DMS53 (cell line): ENCODE data around the gene KCP.

ENCODE experiments used
- DNase-seq: peaks from one replicate; lab custom pipeline; 2025; lab: John Stamatoyannopoulos, UW

KCP gene

GRCh38 chr7:128840326-128841170 is 70.0 kb downstream of the KCP start:
- no peak for DNase-seq

GRCh38 chr7:128839751-128840177 is 70.7 kb downstream of the KCP start:
- no peak for DNase-seq

DNA sequence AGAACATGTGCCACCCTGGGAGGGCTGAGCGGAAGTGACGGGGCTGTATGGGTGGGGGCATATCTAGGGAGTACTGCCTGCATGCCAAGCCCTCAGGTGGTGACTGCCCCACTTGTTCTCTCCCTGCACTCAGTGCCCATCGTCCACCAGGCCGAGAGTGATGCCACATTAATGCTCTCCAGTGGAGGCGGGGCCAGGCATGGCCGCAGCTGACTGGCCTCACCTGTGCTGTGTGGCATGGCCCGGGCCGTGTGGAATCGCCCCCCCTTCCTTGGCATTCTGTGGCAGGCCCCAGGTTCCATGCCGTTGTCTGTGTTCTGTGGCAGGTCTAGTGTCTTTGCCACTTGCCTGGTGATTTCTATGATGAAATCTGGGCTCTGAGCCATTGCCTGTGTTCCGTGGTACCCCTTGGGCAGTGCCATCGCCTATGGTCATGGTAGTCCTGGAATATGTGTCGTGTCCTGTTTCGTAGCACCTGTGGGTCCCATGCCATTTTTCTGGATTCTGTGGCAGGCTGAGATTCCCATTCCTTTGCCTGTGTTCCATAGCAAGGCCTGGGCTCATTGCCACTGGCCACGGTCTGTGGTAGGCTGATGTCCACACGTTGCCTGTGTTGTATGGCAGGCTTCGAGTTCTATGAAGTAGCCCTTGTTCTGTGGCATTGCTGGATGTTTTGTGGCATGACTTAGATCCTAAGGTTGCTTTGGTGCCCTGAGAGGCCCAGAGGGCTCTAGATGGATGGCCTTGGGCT is 71.4 kb downstream of the KCP start:
- no peak for DNase-seq

GRCh38 chr7:128838109-128838779 is 72.3 kb downstream of the KCP start:
- DNase-seq: no peak

DNA sequence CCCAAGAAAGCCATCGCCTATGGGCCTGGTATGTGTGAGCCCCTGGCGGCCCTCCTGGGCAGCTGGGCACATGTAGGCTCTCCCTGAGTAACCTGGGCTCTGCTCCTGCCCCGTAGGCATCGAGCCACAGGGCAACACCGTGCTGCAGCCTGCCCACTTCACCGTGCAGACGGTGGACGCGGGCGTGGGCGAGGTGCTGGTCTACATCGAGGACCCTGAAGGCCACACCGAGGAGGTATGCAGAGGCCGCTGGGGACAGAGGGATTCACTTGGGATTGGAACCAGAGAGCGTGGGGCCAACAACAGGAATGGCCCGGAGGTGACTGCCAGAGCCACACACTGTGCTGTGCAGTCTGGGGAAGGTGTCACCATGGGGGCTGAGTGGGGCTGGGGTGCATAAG is 73.0 kb downstream of the KCP start:
- DNase-seq: no peak

GRCh38 chr7:128836729-128837348 is 73.7 kb downstream of the KCP start:
- no peak for DNase-seq

DNA sequence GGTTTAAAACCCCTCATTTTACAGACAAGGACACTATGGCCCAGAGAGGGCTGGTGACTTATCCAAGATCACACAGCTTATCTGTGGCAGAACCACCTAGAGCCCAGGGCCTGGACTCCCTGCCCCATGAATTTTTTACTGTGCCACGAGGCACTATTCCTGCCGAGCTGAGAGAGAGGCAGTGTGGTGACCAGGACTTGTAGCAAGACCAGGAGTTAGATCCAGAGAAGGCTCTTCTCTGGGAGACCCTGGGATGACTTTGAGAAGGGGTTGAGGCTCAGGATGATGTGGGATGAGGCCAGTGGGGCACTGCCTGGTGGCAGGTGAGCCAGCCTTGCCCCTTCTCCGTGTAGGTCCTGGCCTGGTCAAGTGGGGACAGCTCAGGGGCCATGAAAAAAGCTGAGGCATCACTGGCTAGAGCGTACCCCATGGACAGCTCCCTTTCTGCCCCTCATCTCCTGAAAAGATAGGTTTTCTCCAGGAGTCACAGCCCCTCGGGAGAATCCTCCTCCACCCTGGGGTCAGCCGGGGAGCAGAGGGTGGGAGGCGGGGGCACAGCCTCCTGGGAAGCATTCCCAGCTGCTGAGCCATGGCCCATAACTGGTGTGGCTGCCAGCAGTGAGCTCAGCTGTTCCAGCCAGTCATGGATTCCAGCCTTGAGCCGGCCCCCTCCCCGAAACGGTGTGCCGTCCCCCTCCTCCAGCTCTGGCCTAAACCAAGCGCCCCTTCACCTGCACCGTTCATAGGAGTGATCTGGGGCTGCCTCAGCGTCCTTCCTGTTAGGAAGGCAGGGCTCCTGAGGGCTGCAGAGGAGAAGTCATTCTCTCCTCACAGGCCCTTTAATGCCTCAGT is 74.5 kb downstream of the KCP start:
- DNase-seq: no peak

DNA sequence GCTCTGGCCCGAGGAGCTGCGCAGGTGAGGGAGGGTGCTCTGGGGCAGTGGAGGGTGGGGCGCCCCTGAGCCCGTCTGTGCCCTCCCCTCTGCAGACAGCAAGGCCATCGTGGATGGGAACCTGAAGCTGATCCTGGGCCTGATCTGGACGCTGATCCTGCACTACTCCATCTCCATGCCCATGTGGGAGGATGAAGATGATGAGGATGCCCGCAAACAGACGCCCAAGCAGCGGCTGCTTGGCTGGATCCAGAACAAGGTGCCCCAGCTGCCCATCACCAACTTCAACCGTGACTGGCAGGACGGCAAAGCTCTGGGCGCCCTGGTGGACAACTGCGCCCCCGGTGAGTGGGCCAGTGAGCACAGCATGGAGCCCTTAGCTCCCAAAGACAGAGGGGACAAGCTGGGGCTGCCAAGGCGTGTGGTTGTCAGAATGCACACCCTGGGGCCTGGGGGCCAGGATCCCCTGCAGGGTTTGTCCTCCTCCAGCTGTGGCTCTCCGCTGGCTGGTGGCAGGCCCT is 75.2 kb downstream of the KCP start:
- DNase-seq: no peak

DNA sequence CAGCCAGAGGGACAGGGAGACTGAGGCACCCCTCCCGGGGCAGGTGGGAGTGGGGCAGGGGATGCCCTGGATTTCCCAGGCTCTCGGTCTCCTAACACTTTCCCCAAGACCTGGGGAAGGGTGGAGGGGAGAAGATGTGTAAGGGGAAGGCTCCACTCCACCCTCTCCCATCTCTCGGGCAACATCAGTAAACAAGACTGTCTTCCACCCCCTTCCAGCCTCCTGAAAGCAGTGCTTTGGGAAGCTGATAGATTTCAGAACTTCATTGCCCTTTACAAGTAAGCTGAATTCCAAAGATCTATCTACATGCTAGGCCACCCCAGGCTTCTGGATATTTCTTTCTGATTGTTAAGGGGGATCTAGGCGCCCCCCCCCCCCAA is 76.6 kb downstream of the KCP start:
- DNase-seq: no peak

- no peak for DNase-seq
Measured at GRCh38 chr7:128833148-128833945, 77.2 kb downstream of the KCP start.

DNA sequence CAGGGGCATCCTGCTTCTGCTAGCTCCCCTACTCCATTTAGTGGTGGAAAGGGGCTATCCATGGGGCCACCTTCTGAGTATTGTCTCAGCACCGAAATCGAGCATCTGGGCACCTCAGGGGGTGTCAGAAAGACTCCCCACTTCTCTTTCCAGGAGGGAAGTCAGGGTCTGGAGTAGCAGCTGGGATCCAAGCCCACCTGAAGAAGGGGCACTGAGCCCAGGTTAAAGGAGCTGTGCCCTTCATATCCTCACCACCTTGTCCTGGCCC is 77.7 kb downstream of the KCP start:
- no peak for DNase-seq

- peak; percentile 29 for DNase-seq
Measured at GRCh38 chr7:128831994-128832879, 78.3 kb downstream of the KCP start.

- DNase-seq: peak; percentile 60
Measured at GRCh38 chr7:128831178-128831993, 79.1 kb downstream of the KCP start.

DNA sequence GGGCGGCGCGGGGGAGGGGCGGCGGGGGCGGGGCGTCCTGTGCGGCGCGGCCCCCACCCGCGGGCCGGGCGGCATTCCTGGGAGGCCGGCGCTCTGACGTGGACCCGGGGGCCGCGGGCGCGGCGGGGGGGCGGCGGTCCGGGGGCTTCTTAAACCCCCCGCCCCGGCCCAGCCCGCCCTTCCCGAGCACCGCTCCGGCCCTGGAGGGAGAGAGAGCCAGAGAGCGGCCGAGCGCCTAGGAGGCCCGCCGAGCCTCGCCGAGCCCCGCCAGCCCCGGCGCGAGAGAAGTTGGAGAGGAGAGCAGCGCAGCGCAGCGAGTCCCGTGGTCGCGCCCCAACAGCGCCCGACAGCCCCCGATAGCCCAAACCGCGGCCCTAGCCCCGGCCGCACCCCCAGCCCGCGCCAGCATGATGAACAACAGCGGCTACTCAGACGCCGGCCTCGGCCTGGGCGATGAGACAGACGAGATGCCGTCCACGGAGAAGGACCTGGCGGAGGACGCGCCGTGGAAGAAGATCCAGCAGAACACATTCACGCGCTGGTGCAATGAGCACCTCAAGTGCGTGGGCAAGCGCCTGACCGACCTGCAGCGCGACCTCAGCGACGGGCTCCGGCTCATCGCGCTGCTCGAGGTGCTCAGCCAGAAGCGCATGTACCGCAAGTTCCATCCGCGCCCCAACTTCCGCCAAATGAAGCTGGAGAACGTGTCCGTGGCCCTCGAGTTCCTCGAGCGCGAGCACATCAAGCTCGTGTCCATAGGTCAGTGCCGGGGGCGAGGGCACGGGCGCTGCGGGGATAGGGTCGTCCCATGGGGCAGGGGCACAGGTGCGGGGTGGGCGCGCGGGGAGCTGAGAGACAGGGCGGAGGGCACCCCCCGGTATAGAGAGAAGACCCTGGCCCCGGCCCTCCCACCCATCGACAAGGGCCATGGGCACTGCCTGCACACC is 80.0 kb downstream of the KCP start, which contains the start of gene FLNC:
Gene FLNC (plus strand): TSS at position 176 of the 947 bp plus-strand sequence. CDS start 232 bp downstream, at position 408.
- peak; percentile 72 for DNase-seq

- peak; percentile 56 for DNase-seq
Measured at GRCh38 chr7:128829391-128830166, 80.9 kb downstream of the KCP start.

DNA sequence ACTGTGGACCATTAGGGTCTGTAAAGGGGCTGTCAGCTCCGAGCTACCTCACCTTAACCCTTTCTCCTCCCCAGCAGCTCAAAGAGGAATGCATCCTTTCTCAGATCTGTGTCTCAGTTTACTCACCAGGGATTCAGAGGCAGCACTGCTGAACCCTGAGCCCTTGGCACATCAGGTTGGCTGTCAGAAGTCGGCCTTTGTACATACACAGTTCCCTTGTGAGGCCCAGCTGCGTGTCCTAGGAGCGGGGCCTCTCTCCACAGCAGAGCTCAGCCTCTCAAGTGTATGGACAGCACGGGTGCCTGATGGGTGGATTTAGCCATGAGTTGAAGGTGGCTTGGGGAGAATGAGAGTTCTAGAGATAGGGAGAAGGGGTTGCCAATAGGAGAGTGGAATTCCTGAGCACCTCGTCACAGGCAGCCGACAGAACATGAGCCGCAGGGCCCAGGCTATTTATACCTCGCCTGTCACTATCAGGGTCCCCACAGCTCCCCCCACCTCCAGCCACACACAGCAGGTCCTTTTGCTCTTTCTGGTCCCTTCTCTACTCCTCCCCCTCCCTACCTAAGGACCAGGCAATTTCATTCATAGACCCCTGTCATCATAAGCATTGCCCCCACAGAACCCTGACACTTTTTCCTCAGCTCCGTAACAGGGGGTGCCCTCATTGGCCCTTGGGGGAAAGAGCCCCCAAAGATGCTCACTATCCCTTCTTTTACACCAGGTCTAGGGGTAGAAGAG is 82.4 kb downstream of the KCP start:
- no peak for DNase-seq
